ENCODE data around the gene DCDC1.

DCDC1 gene

GRCh38 chr11:30823119-30823518, 546.4 kb downstream of the DCDC1 start:
- no peak for TF ChIP-seq CTCF (IDR thresholded peaks at IDR 0.05; ENCODE audit: low read depth, low read length, missing control alignments)
- DNase-seq (ENCODE audit: low read depth), result no peak
- no peak overlapping the region for H3K4me3 ChIP-seq (ENCODE audit: low read depth, low read length)
- in situ Hi-C loops (cut with HindIII; ENCODE audit: low sequenced_read_pairs), result no loop called here

- DNase-seq (ENCODE audit: low read depth), result no peak
- in situ Hi-C loops (cut with HindIII; ENCODE audit: low sequenced_read_pairs), result no loop called here
- H3K4me3 ChIP-seq (ENCODE audit: low read depth, low read length), result no peak overlapping the region
- TF ChIP-seq CTCF (IDR thresholded peaks at IDR 0.05; ENCODE audit: low read depth, low read length, missing control alignments), result no peak
These were observed 548.0 kb downstream of the DCDC1 start for GRCh38 chr11:30821438-30821965.

GRCh38 chr11:30818721-30819120, 550.8 kb downstream of the DCDC1 start:
- in situ Hi-C loops (cut with HindIII; ENCODE audit: low sequenced_read_pairs), result no loop called here
- H3K4me3 ChIP-seq (ENCODE audit: low read depth, low read length), result no peak overlapping the region
- no peak for TF ChIP-seq CTCF (IDR thresholded peaks at IDR 0.05; ENCODE audit: low read depth, low read length, missing control alignments)
- DNase-seq (ENCODE audit: low read depth), result no peak

- TF ChIP-seq CTCF (IDR thresholded peaks at IDR 0.05; ENCODE audit: low read depth, low read length, missing control alignments), result no peak
- no peak for DNase-seq (ENCODE audit: low read depth)
- in situ Hi-C loops (cut with HindIII; ENCODE audit: low sequenced_read_pairs), result no loop called here
- H3K4me3 ChIP-seq (ENCODE audit: low read depth, low read length), result no peak overlapping the region
These were observed 552.3 kb downstream of the DCDC1 start for GRCh38 chr11:30816959-30817880.

- no peak for TF ChIP-seq CTCF (IDR thresholded peaks at IDR 0.05; ENCODE audit: low read depth, low read length, missing control alignments)
- in situ Hi-C loops (cut with HindIII; ENCODE audit: low sequenced_read_pairs), result no loop called here
- DNase-seq (ENCODE audit: low read depth), result no peak
- no peak overlapping the region for H3K4me3 ChIP-seq (ENCODE audit: low read depth, low read length)
These were observed 553.9 kb downstream of the DCDC1 start for GRCh38 chr11:30815619-30816018.

- TF ChIP-seq CTCF (IDR thresholded peaks at IDR 0.05; ENCODE audit: low read depth, low read length, missing control alignments), result no peak
- no peak for DNase-seq (ENCODE audit: low read depth)
- no peak overlapping the region for H3K4me3 ChIP-seq (ENCODE audit: low read depth, low read length)
- in situ Hi-C loops (cut with HindIII; ENCODE audit: low sequenced_read_pairs), result no loop called here
These were observed 554.8 kb downstream of the DCDC1 start for GRCh38 chr11:30814737-30815136.

Data from astrocyte of the cerebellum (primary cell).